Activated B cell treated with CpG ODN at 0.5 μM for 24 hours (primary cell): ENCODE measurements around the gene RBBP8NL. TPM values are rescaled to one million over a fixed set of nuclear protein-coding genes. Genes with fewer than 3 reads are reported as not detected.

Source experiments
- ATAC-seq: fragments of 200-7000 bp; cut with Tn5 transposase; one replicate; pipeline ENCODE4 v1.10.0; 2021; ENCODE audit warnings: low read depth, mild to moderate bottlenecking, moderate library complexity
- CTCF ChIA-PET: fragments of 350-600 bp; sonication (Branson Sonifier 250); formaldehyde crosslinking; loops from one replicate; lab custom pipeline; 2021; ENCODE audit warnings: antibody characterized with exemption; lab: Charles Lee
- POLR2A ChIA-PET: fragments of 350-600 bp; sonication (Branson Sonifier 250); formaldehyde crosslinking; loops from one replicate; lab custom pipeline; 2021; ENCODE audit warnings: antibody characterized with exemption; lab: Charles Lee
- DNase-seq: peaks from one replicate; pipeline ENCODE4 v3.0.0; 2022
- H3K27ac Mint-ChIP-seq: one replicate; pipeline ENCODE4 v1.8.0; 2020; ENCODE audit warnings: mixed read lengths
- H3K27me3 Mint-ChIP-seq: one replicate; pipeline ENCODE4 v1.8.0; 2021; ENCODE audit warnings: mixed read lengths
- H3K36me3 Mint-ChIP-seq: one replicate; pipeline ENCODE4 v1.8.0; 2021; ENCODE audit warnings: low read depth, mixed read lengths
- H3K4me1 Mint-ChIP-seq: one replicate; pipeline ENCODE4 v1.8.0; 2021; ENCODE audit warnings: mixed read lengths
- H3K4me3 Mint-ChIP-seq: one replicate; pipeline ENCODE4 v1.8.0; 2020; ENCODE audit warnings: mild to moderate bottlenecking, mixed read lengths
- H3K9me3 Mint-ChIP-seq: one replicate; pipeline ENCODE4 v1.8.0; 2020; ENCODE audit warnings: mixed read lengths
- CTCF ChIP-seq: fragments of 200-600 bp; IDR thresholded peaks from one replicate; pipeline ENCODE4 v1.8.0; 2022; ENCODE audit warnings: antibody characterized with exemption, mild to moderate bottlenecking
- intact Hi-C: fragments of 100-400 bp; cut with micrococcal nuclease; formaldehyde crosslinking; loops from one replicate; pipeline ENCODE4 v1.15.1; 2024
- total RNA-seq: library from RNA; stranded (reverse); gene quantifications from 2 replicates; pipeline ENCODE4 v1.2.3, GENCODE V29; 2022

RBBP8NL gene
- total RNA-seq, 1 donor from 2014 or later: not detected

DNA sequence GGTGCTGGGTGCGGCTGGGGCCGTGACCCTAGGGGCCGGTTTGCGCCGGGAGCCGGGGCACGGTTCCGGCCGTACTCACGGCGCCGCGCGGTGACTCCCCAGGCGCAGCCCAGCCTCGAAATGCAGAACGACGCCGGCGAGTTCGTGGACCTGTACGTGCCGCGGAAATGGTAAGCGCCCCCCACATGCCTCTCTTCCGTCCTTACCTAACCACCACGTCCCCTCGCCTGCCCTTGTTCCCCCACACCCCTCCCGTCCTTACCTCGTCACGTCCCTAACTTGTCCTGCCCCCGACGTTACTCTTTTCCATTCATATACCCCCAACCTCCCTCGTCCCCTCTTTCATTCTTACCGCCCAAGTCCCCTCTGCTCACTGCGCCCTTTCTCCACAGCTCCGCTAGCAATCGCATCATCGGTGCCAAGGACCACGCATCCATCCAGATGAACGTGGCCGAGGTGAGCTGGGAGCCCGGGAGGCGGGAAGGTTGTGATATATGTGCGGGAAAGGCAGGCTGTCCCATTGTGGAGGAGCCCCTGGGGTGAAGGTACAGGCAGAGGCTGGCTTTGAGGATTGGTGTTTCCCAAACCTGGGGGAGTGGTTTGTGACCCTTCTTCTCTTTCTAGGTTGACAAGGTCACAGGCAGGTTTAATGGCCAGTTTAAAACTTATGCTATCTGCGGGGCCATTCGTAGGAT is 40.0 kb downstream of the RBBP8NL start:
- Mint-ChIP-seq H3K36me3 (peaks cover 51% of the 10 kb centered on the region), H3K9me3 (no peaks in the 10 kb centered on the region), H3K4me1 (peaks cover 48% of the 10 kb centered on the region), H3K27me3 (no peaks in the 10 kb centered on the region), H3K27ac (peak overlapping the region; percentile 74), H3K4me3 (peak overlapping the region; percentile 89)
- intact Hi-C loops: loop anchor here (1.0 to 10.0 kb wide), 5 partner anchors 20 to 547 kb away; partner anchors contain the start of genes CABLES2, GID8, MRGBP and OGFR
- ChIA-PET POLR2A (interaction anchor here (0.6 to 2.1 kb wide), 19 partner anchors 12 to 1080 kb away, joined by 3 to 21 read pairs (median 4); partner anchors contain the start of genes ADRM1, LAMA5, LSM14B and SLCO4A1), CTCF (no interaction called here)
- DNase-seq (no peak), ATAC-seq (no peak)
- TF ChIP-seq CTCF: no peak

GRCh38 chr20:62386383-62387218 is 40.7 kb downstream of the RBBP8NL start, which contains the start of gene RPS21:
TSS of gene RPS21 (plus strand) at chr20:62387103. CDS start at chr20:62387339, 236 bp downstream.
- peak; percentile 91 for DNase-seq
- Mint-ChIP-seq H3K4me3 (peak within 1 kb of the TSS; percentile 89), H3K36me3 (peaks cover 48% of the 10 kb centered on the region), H3K27me3 (no peaks in the 10 kb centered on the region), H3K9me3 (no peaks in the 10 kb centered on the region), H3K27ac (peak within 1 kb of the TSS; percentile 80), H3K4me1 (peaks cover 48% of the 10 kb centered on the region)
- peak; percentile 87 for ATAC-seq
- intact Hi-C loops: loop anchor here (1.0 to 10.0 kb wide), 7 partner anchors 21 to 548 kb away; partner anchors contain the start of genes ADRM1, CABLES2, GID8 and MRGBP
- ChIA-PET CTCF (no interaction called here), POLR2A (interaction anchor here (0.6 to 2.1 kb wide), 21 partner anchors 11 to 1081 kb away, joined by 3 to 21 read pairs (median 4); partner anchors contain the start of genes ADRM1, LAMA5, LSM14B and SLCO4A1)
- TF ChIP-seq CTCF: no peak

DNA sequence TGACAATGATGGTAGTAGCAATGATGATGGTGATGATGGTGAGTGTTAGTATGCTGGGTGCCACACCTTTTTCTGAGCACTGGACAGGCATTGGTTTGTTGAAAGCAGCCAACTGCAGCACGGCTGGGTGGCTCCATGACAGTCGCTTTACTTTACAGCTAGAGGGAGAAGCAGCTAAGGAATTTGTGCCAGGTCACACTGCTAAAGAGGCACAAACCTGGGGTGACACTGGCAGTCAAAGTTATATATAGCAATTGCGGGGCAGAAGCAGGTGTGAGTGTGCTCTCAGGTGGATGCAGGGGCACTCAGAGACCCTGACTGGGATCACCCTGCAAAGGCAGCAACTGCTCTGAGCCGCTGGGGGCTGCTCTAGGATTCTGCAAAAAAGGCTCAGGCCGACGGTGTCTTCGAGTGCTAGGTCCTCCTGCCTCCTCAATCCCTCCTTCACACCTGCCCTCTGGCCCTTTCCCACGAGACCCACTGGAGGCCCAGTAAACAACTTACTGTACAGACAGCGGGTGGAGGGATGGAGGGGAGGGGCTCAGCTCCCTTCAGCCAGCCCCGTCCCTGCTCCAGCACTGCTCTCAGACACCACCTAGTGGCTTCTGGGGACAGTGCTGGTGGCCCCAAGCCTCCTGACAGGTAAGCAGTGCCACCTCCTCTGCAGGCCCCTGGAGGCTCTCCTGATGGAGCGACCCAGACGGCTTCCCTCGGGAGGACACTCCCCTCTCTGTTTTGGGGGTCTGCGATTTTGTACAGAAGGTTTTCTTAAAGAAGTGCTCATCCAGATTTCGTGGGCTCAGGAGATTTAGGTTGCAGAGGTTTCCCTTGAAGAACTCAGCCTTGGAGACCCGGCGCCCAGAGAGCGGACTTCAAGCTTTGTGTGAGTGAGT is 44.8 kb downstream of the RBBP8NL start:
- H3K9me3 Mint-ChIP-seq: no peaks in the 10 kb centered on the region

More for the DNA sequence above, 44.8 kb downstream of the RBBP8NL start:
- TF ChIP-seq CTCF: peak; percentile 54
- H3K4me1 Mint-ChIP-seq: peaks cover 26% of the 10 kb centered on the region
- no peaks in the 10 kb centered on the region for H3K27me3 Mint-ChIP-seq
- ChIA-PET POLR2A (interaction anchor here (0.6 to 1.9 kb wide), 6 partner anchors 17 to 413 kb away, joined by 3 to 12 read pairs (median 4); partner anchors contain the start of gene ADRM1), CTCF (interaction anchor here (0.7 to 1.9 kb wide), 11 partner anchors 14 to 371 kb away, joined by 3 to 27 read pairs (median 6); partner anchors contain the start of gene ADRM1)
- ATAC-seq (peak; percentile 82), DNase-seq (peak; percentile 72)
- H3K4me3 Mint-ChIP-seq: peak overlapping the region; percentile 46
- no peak overlapping the region for H3K27ac Mint-ChIP-seq
- H3K36me3 Mint-ChIP-seq: peaks cover 13% of the 10 kb centered on the region
- intact Hi-C loops: loop anchor here (1.0 to 10.0 kb wide), 5 partner anchors 14 to 552 kb away; partner anchors contain the start of genes ADRM1, GID8 and LSM14B
